ENCODE results near the gene RAB18.
"Not testable (repeated sequence)": the region's sequence is repeated elsewhere in the genome, so short reads cannot be mapped to it uniquely, and the experiment has no call there.

The RAB18 gene

GRCh38 chr10:27504007-27504807, at the start of gene RAB18:
TSS of gene RAB18 (plus strand) at chr10:27504304. CDS start at chr10:27504370, 66 bp downstream.
- DNase-seq (ENCODE audit: low read depth in 2 of 2) = peak; percentile 96 to 97

GRCh38 chr10:27454837-27455236, 49.3 kb upstream of the RAB18 start:
- DNase-seq (ENCODE audit: low read depth in 2 of 2) = no peak

- no peak for DNase-seq (ENCODE audit: low read depth in 2 of 2)
Observed at GRCh38 chr10:27457261-27457945, 46.7 kb upstream of the RAB18 start.

GRCh38 chr10:27457966-27458365, 46.1 kb upstream of the RAB18 start:
- DNase-seq (ENCODE audit: low read depth in 2 of 2) = no peak

GRCh38 chr10:27461312-27461711, 42.8 kb upstream of the RAB18 start:
- DNase-seq (ENCODE audit: low read depth in 2 of 2) = no peak

GRCh38 chr10:27463961-27464360, 40.1 kb upstream of the RAB18 start:
- DNase-seq (ENCODE audit: low read depth in 2 of 2) = no peak

GRCh38 chr10:27464993-27465392, 39.1 kb upstream of the RAB18 start:
- no peak for DNase-seq (ENCODE audit: low read depth in 2 of 2)

- not testable (repeated sequence) for DNase-seq (ENCODE audit: low read depth in 2 of 2)
Observed at GRCh38 chr10:27465596-27465995, 38.5 kb upstream of the RAB18 start.

- no peak for DNase-seq (ENCODE audit: low read depth in 2 of 2)
Observed at GRCh38 chr10:27470885-27471284, 33.2 kb upstream of the RAB18 start.

- DNase-seq (ENCODE audit: low read depth in 2 of 2) = no peak
Observed at GRCh38 chr10:27474741-27475140, 29.4 kb upstream of the RAB18 start.

- DNase-seq (ENCODE audit: low read depth in 2 of 2) = no peak
Observed at GRCh38 chr10:27479016-27479415, 25.1 kb upstream of the RAB18 start.

GRCh38 chr10:27481486-27481885, 22.6 kb upstream of the RAB18 start:
- no peak for DNase-seq (ENCODE audit: low read depth in 2 of 2)

GRCh38 chr10:27482984-27483956, 20.8 kb upstream of the RAB18 start:
- no peak for DNase-seq (ENCODE audit: low read depth in 2 of 2)

GRCh38 chr10:27485368-27485767, 18.7 kb upstream of the RAB18 start:
- DNase-seq (ENCODE audit: low read depth in 2 of 2) = no peak

- DNase-seq (ENCODE audit: low read depth in 2 of 2) = no peak
Observed at GRCh38 chr10:27485986-27486385, 18.1 kb upstream of the RAB18 start.

- DNase-seq (ENCODE audit: low read depth in 2 of 2) = no peak
Observed at GRCh38 chr10:27490807-27491206, 13.3 kb upstream of the RAB18 start.

- DNase-seq (ENCODE audit: low read depth in 2 of 2) = no peak
Observed at GRCh38 chr10:27494116-27494805, 9.8 kb upstream of the RAB18 start.

- DNase-seq (ENCODE audit: low read depth in 2 of 2) = no peak
Observed at GRCh38 chr10:27496137-27496536, 8.0 kb upstream of the RAB18 start.

- DNase-seq (ENCODE audit: low read depth in 2 of 2) = no peak
Observed at GRCh38 chr10:27500096-27500495, 4.0 kb upstream of the RAB18 start.

GRCh38 chr10:27500886-27501285, 3.2 kb upstream of the RAB18 start:
- no peak for DNase-seq (ENCODE audit: low read depth in 2 of 2)

- DNase-seq (ENCODE audit: low read depth in 2 of 2) = no peak
Observed at GRCh38 chr10:27503498-27504006, 552 bp upstream of the RAB18 start.
